Activated T-cell treated with anti-CD3 and anti-CD28 coated beads, Interleukin-2, amount 50 U/mL, for 4 hours (primary cell): Measurements from ENCODE around the gene ARPC3. TPM values are rescaled to one million over a fixed set of nuclear protein-coding genes. Genes with fewer than 3 reads are reported as not detected.

Experiments used
- total RNA-seq, 3 donors: library from RNA; stranded (reverse); gene quantifications; one replicate each; pipeline ENCODE4 v1.2.1, GENCODE V29; 2021

Gene ARPC3
- total RNA-seq, 3 donors from 2014 or later: 217 to 229 (median 225) TPM

Other genes with a start within 250 kb of the ARPC3 start
- 100 to 1,000 TPM; 240 to 245 (median 241) TPM for gene ATP2A2, start 169.1 kb downstream of the ARPC3 start, total RNA-seq
- 10 to 100 TPM; 54.6 to 61.5 (median 58.4) TPM for gene ANAPC7, start 46.6 kb downstream of the ARPC3 start, total RNA-seq
- 10 to 100 TPM; 66.1 to 75.8 (median 72.1) TPM for gene GPN3, start 17.9 kb upstream of the ARPC3 start, total RNA-seq
- 10 to 100 TPM; 33.9 to 47.7 (median 41.7) TPM for gene FAM216A, start 18.5 kb upstream of the ARPC3 start, total RNA-seq
- gene VPS29, start 51.8 kb upstream of the ARPC3 start, total RNA-seq: 10 to 100 TPM; 70.7 to 78.4 (median 76.1) TPM
- under 1 TPM; 0.34 to 0.73 (median 0.51) TPM for gene RAD9B, start 52.0 kb upstream of the ARPC3 start, total RNA-seq
- 10 to 100 TPM; 74.2 to 76.4 (median 74.4) TPM for gene PPTC7, start 133.0 kb upstream of the ARPC3 start, total RNA-seq
- gene TCTN1, start 163.8 kb upstream of the ARPC3 start, total RNA-seq: 1 to 10 TPM; 3.5 to 4.4 (median 3.6) TPM
- 1 to 10 TPM; 6.1 to 8.1 (median 7.2) TPM for gene HVCN1, start 238.8 kb upstream of the ARPC3 start, total RNA-seq